C1 segment of cervical spinal cord (tissue), 14 donors: ENCODE measurements around the gene MSRB1.

Source experiments
- DNase-seq, 14 donors: peaks; one replicate each; lab custom pipeline; 2025; lab: John Stamatoyannopoulos, UW

The MSRB1 gene

GRCh38 chr16:1918351-1919326 lies 24.4 kb downstream of the MSRB1 start, which contains the start of gene HS3ST6:
Gene HS3ST6, minus strand, starts transcription at chr16:1918415. Its CDS starts 92 bp downstream, at chr16:1918323.
- DNase-seq = no peak

GRCh38 chr16:1917665-1918350 lies 25.2 kb downstream of the MSRB1 start:
- DNase-seq = no peak

GRCh38 chr16:1917056-1917664 lies 25.8 kb downstream of the MSRB1 start:
- no peak for DNase-seq

GRCh38 chr16:1916640-1916990 lies 26.4 kb downstream of the MSRB1 start:
- DNase-seq = no peak

GRCh38 chr16:1915732-1916639 lies 27.0 kb downstream of the MSRB1 start:
- no peak for DNase-seq

- no peak for DNase-seq
Measured at GRCh38 chr16:1914988-1915387, 28.0 kb downstream of the MSRB1 start.

GRCh38 chr16:1914084-1914608 lies 28.9 kb downstream of the MSRB1 start:
- DNase-seq = no peak

GRCh38 chr16:1913327-1914083 lies 29.5 kb downstream of the MSRB1 start:
- no peak for DNase-seq

- DNase-seq = no peak
Measured at GRCh38 chr16:1912215-1912543, 30.8 kb downstream of the MSRB1 start.

GRCh38 chr16:1911467-1912214 lies 31.4 kb downstream of the MSRB1 start:
- no peak for DNase-seq

GRCh38 chr16:1909561-1910231 lies 33.3 kb downstream of the MSRB1 start:
- DNase-seq = no peak

GRCh38 chr16:1908983-1909382 lies 34.0 kb downstream of the MSRB1 start:
- DNase-seq = no peak

GRCh38 chr16:1908184-1908583 lies 34.8 kb downstream of the MSRB1 start:
- no peak for DNase-seq

GRCh38 chr16:1907226-1907860 lies 35.7 kb downstream of the MSRB1 start:
- no peak for DNase-seq

- no peak for DNase-seq
Measured at GRCh38 chr16:1906846-1907165, 36.2 kb downstream of the MSRB1 start.

GRCh38 chr16:1906055-1906845 lies 36.7 kb downstream of the MSRB1 start:
- no peak for DNase-seq

- no peak for DNase-seq
Measured at GRCh38 chr16:1903845-1904840, 38.9 kb downstream of the MSRB1 start.
